ENCODE results near the gene MYO3B.

- TF ChIP-seq CTCF (IDR thresholded peaks at IDR 0.05) = no peak
- no peak for TF ChIP-seq POLR2A (IDR thresholded peaks at IDR 0.05)
- TF ChIP-seq EP300 (IDR thresholded peaks at IDR 0.05; ENCODE audit: low read depth) = no peak
- no peak for TF ChIP-seq POLR2AphosphoS5 (IDR thresholded peaks at IDR 0.05)
Measured at GRCh38 chr2:170434900-170435621, 257.1 kb downstream of the MYO3B start.
